Measurements from ENCODE around the gene FAHD2B.
"Not testable (repeated sequence)": the region's sequence is repeated elsewhere in the genome, so short reads cannot be mapped to it uniquely, and the experiment has no call there.

GRCh38 chr2:97098786-97099372 lies 4.2 kb upstream of the FAHD2B start:
- not testable (repeated sequence) for TF ChIP-seq CTCF (conservative IDR thresholded peaks at IDR 0.05; ENCODE audit: low read depth, low read length); POLR2A (IDR thresholded peaks at IDR 0.05; ENCODE audit: low read depth, low read length); RCOR1 (IDR thresholded peaks at IDR 0.05; ENCODE audit: insufficient replicate concordance, low read length); RFX5 (IDR thresholded peaks at IDR 0.05; ENCODE audit: low read depth, low read length); SMC3 (IDR thresholded peaks at IDR 0.05; ENCODE audit: low read depth, low read length); USF2 (IDR thresholded peaks at IDR 0.05; ENCODE audit: low read depth, low read length); CEBPB (IDR thresholded peaks at IDR 0.05; ENCODE audit: low read depth, low read length); MAFK (IDR thresholded peaks at IDR 0.05; ENCODE audit: low read depth, low read length)
